Measurements from ENCODE around the gene SGIP1. TPM values are rescaled to one million over a fixed set of nuclear protein-coding genes. Genes with fewer than 3 reads are reported as not detected.

Gene SGIP1
- total RNA-seq, 1 donor from 2014 or later: 1.9 TPM

GRCh38 chr1:66599899-66600737 lies 66.2 kb downstream of the SGIP1 start:
- DNase-seq (ENCODE audit: low read depth): no peak

DNA sequence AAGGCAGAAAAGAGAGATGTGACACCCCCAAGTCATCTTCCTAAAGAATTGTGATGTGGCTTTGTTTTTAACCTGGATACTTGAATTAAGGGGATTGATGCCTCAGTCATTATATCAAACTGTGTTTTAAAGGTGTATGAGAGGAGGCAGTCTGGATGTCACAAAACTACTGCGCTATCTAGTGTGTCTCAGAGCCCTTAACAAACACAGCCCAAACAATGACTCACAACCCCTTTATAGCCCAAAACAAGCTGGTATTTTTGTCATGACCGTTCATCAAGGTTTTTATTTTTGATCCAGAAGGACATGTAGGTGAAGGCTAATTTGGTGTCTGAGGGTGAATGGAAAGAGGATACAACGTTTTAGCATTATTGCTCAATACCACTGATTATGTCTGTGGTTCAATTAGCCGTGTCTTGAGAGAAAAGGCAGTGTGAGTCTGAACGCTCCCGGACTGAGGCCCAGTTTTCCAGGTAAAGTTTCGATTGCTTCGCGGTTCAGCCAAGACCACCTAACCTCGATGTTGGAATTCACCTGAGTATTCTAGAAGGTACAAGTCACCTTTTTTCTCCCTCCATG lies 71.6 kb downstream of the SGIP1 start:
- peak; percentile 24 for DNase-seq (ENCODE audit: low read depth)

GRCh38 chr1:66606362-66607065 lies 72.6 kb downstream of the SGIP1 start:
- no peak for DNase-seq (ENCODE audit: low read depth)

DNA sequence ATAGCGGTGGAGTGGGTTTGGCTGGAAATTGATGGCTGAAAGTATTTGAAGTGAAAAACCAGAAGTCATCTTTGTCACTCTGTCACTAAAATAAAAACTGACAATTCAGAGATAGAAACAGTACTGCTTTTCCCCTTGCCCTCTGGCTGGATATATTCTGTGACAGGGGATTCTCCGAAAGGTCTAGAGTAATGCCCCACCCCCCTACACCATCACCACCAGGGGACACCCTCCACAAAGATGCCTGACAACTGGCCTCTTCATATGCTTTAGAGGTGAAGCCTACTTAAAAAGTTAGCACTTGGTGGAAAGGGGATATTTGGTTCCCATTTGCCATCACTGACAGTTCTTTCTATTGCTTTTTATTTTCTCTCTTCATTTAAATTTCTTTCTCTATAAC lies 73.5 kb downstream of the SGIP1 start:
- no peak for DNase-seq (ENCODE audit: low read depth)

GRCh38 chr1:66613187-66613586 lies 79.2 kb downstream of the SGIP1 start:
- no peak for DNase-seq (ENCODE audit: low read depth)

DNA sequence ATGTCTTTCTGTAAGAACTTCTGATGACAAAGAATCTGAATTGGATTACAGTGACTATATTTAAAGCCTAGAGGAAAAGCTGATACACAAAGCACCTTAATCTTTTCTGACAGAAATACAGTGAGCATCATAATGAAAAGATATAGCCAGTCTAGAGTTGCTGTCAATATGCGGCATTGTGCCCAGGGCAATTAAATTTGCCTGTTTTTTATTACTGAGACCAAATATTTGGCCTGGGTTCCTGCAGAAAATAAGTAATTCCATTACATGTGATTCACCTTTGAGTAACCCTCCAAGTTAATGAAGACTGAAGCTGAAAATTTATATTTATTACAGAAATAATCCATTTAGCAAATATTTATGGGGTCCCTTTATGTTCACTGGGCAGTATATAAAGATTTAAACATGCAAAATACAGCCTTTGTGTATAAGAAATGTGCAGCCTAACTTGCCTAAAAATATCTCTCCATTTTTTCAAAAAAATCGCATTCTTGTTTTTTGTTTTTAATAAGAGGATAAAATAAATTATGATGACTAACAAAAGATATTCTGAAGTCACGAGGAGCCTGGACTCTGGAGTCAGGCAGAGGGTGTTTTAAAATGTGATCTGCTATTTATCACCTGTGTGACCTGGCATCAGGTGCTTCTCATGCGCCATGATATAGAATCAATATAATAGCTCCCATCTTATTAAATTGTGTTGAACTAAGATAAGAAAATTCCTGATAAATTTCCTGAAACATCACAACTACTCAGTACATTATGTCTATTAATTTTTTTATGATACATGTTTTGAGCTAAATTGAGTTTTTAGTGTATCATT lies 83.6 kb downstream of the SGIP1 start:
- no peak for DNase-seq (ENCODE audit: low read depth)

DNA sequence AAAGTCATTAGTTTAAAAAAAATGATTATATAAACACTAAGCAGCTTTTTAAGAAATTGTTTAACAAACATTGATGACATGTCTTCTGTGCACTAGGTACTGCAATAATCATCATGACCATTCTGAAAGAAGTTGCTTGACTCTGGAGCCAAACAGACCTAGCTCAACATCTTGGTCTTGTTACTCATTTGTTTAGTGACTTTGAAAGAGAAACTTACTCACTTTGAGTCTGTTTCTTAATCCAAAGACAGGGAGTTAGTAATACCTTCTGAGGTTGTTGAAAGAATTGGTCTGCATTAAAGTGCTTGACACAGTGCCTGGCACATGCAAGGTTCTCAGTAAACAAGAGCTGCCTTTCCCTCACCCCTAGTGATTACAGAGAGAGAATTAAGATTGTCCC lies 84.4 kb downstream of the SGIP1 start:
- no peak for DNase-seq (ENCODE audit: low read depth)

- peak; percentile 30 for DNase-seq (ENCODE audit: low read depth)
Observed at GRCh38 chr1:66623812-66624211, 89.9 kb downstream of the SGIP1 start.

GRCh38 chr1:66624412-66625060 lies 90.6 kb downstream of the SGIP1 start:
- peak; percentile 67 for DNase-seq (ENCODE audit: low read depth)

DNA sequence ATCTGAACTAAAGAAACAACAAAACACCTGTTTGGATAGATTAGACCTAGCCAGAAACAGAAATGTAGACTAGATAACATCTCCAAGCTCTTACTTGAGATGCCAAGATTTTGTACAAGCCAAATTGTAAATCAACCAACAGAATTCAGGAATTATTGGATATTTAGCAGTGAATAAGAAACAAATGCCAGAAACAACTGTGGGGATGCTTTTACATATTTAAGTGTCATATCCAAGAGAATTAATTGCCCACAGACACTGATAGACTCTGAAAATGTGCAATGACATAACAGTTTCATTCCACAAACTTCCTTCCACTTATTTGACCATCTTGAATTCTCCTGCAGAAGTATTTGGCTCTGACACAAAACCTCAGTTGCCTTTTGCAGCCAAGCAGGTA lies 92.3 kb downstream of the SGIP1 start:
- DNase-seq (ENCODE audit: low read depth): no peak

DNA sequence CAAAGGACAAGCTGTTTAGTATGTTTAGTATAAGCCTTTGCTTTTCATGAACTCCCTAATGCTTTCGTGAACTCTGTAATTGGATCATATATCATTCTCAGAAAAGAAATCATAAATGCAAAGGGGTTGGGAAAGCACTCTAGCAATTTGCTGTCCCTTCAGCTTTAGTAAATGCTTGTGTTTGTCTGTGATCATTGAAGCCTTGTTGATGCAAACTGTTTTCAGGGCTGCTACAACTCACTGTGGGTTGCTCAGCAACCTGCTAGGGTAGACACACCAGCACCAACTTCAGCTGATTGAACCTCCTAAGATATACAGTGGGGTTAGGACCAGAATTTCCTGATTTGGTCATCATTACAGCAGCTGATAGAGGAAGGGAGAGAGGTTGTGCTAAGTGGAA lies 95.0 kb downstream of the SGIP1 start:
- DNase-seq (ENCODE audit: low read depth): no peak

GRCh38 chr1:66633159-66633558 lies 99.2 kb downstream of the SGIP1 start:
- no peak for DNase-seq (ENCODE audit: low read depth)

DNA sequence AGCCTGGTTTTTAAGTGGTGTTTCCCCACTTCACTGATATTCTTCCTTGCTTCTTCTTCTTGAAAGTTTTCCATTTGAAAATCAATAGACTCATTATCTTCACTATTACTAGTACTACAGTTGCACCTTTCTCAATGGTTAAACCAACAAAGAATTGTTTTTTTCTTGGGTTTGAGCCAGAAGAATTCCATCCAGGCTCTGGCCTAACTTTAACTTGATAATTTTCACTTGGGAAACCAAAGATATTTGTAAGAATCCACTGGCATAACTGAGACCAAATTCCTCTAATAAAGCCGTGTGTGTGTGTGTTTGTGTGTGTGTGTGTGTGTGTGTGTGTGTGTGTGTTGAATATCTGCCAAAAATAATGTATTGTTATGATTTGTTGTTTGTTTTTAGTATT lies 103.2 kb downstream of the SGIP1 start:
- peak; percentile 24 for DNase-seq (ENCODE audit: low read depth)

- no peak for DNase-seq (ENCODE audit: low read depth)
Observed at GRCh38 chr1:66641891-66642473, 108.0 kb downstream of the SGIP1 start.

DNA sequence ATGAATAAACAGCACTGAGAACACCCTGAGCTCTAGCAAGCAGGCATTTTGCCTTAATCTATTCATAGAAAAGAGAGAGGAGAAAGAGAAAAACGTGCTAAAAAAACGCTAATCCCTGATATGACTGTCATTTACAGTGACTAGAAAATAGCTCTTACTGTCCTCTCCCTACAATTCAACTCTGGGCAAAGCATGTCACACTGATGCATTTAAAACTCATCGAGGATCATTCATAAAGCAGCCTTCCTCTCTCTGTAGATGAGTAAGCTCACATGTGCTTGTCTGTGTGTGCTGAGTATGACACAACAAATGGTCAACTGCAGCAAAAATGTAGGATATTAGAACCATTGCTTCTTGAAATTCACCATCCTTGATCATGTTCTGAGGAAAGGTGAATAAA lies 109.0 kb downstream of the SGIP1 start:
- no peak for DNase-seq (ENCODE audit: low read depth)

- no peak for DNase-seq (ENCODE audit: low read depth)
Observed at GRCh38 chr1:66644331-66644730, 110.4 kb downstream of the SGIP1 start.

DNA sequence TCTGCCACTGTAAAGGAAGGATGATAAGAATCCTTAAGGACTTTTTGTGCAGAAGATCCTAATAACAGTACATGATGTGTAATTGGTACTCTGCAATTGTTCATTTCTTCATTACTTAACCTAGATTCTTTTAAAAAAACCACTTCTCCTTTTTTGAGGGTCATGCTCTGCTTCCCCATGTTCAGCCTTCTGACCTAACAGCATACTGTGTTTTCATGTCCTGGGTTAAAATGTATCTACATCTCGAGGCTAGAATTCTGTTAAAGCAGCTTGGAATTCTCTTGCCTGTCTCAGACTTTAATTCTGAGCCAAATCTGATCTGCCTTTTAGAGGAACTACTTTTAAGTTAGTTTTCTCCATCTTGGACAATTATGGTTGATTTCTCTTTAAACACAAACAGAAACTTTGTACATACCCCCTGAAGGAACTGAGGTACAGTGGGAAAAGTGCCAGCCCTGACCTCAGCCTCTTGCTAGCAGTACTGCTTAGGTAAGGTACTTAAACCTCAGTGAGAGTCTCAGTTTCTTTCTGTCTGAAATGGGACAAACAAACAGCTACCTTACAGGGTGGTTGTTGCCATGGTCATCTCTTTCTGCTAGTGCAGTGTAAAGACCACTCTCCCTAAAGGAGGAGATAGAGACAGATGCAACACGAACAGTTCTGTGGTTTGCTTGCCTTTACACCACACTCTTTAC lies 115.1 kb downstream of the SGIP1 start:
- DNase-seq (ENCODE audit: low read depth): no peak

DNA sequence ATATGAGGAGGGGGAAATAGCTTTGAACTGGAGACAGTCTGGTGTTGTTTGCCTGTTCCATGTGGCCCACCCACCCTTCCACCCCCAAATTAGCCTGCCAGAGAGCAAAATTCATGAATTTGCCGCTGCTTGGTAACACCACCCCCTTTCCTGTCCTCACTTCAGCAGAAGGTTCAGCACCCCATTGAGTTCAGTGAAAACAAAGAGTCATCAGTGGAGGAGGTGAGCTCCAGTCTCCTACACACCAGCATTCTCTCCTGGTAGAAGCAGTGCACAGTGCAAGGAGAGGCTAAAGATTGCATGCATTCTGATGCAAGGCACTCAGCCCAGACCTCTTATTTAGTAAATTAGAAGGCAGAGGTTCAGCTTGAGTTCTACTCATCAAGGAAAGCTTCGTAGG lies 118.6 kb downstream of the SGIP1 start:
- no peak for DNase-seq (ENCODE audit: low read depth)

DNA sequence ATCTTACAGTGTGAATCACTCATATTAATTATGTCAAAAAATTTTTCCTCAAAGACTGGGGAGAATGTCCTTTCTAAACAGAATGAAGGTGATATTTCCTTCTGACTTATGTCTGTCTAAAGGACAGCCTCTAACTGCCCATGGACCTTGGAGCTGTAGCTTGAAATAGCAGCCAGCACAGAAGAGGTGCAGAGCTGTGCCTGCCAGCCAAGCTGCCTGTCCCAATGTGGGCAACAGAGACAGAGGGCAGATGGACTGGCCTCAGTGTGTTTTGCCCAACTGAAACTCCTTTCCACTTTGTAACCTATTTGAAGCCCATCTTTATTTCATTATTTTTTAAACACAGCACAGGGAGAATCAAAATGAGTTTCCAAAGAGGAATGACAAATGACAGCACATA lies 120.7 kb downstream of the SGIP1 start:
- DNase-seq (ENCODE audit: low read depth): peak; percentile 13

- no peak for DNase-seq (ENCODE audit: low read depth)
Observed at GRCh38 chr1:66671455-66671854, 137.5 kb downstream of the SGIP1 start.
